CD4-positive, alpha-beta T cell (primary cell): ENCODE results near the gene LARGE1. TPM values are rescaled to one million over a fixed set of nuclear protein-coding genes. Genes with fewer than 3 reads are reported as not detected.

Source experiments
- ATAC-seq: fragments of 200-7000 bp; cut with Tn5 transposase; one replicate; pipeline ENCODE4 v1.10.0; 2022; ENCODE audit warnings: mild to moderate bottlenecking; ENCODE audit not compliant: poor library complexity
- CTCF ChIA-PET: fragments of 350-600 bp; sonication (Branson Sonifier 250); formaldehyde crosslinking; loops from one replicate; lab custom pipeline; 2021; ENCODE audit warnings: antibody characterized with exemption, inconsistent platforms; lab: Charles Lee
- POLR2A ChIA-PET: fragments of 350-600 bp; sonication (Branson Sonifier 250); formaldehyde crosslinking; loops from one replicate; lab custom pipeline; 2021; ENCODE audit warnings: antibody characterized with exemption, inconsistent platforms; lab: Charles Lee
- DNase-seq, 14 experiments: peaks; one replicate each; pipeline ENCODE4 v3.0.0-alpha.2; 2013 to 2020; ENCODE audit warnings: mixed read lengths in 2 of 14
- H3K27ac ChIP-seq, 2 donors: one replicate each; pipeline versions ENCODE4 v1.5.1 to v1.7.0; 2013; ENCODE audit warnings: low read length in 2 of 2, low read depth in 1 of 2, mild to moderate bottlenecking in 1 of 2
- H3K27me3 ChIP-seq, 2 experiments: 1 replicate in 1 of 2; 2 replicates in 1 of 2; pipeline versions ENCODE4 v1.6.1 to v1.7.0; 2013; ENCODE audit warnings: low read length in 2 of 2, control low read depth in 1 of 2, mild to moderate bottlenecking in 1 of 2, moderate library complexity in 1 of 2; ENCODE audit not compliant: insufficient read depth in 2 of 2, control insufficient read depth in 1 of 2
- H3K36me3 ChIP-seq: one replicate; pipeline ENCODE4 v1.6.1; 2013; ENCODE audit warnings: low read length, control low read depth; ENCODE audit not compliant: insufficient read depth
- H3K4me1 ChIP-seq: one replicate; pipeline ENCODE4 v1.6.1; 2013; ENCODE audit warnings: low read length, control low read depth; ENCODE audit not compliant: insufficient read depth
- H3K4me3 ChIP-seq: one replicate; pipeline ENCODE4 v1.5.1; 2013; ENCODE audit warnings: mild to moderate bottlenecking, low read length, moderate library complexity
- H3K9me3 ChIP-seq, 2 experiments: 1 replicate in 1 of 2; 2 replicates in 1 of 2; pipeline versions ENCODE4 v1.6.1 to v1.7.0; 2013; ENCODE audit warnings: low read length in 2 of 2, mild to moderate bottlenecking in 2 of 2, control low read depth in 1 of 2, moderate library complexity in 1 of 2; ENCODE audit not compliant: control insufficient read depth in 1 of 2, insufficient read depth in 1 of 2
- H3K27ac Mint-ChIP-seq: one replicate; pipeline ENCODE4 v1.8.0; 2020; ENCODE audit warnings: mixed read lengths
- H3K27me3 Mint-ChIP-seq: one replicate; pipeline ENCODE4 v1.8.0; 2021; ENCODE audit warnings: mixed read lengths
- H3K36me3 Mint-ChIP-seq: one replicate; pipeline ENCODE4 v1.8.0; 2021; ENCODE audit warnings: low read depth, mixed read lengths
- H3K4me1 Mint-ChIP-seq: one replicate; pipeline ENCODE4 v1.8.0; 2021; ENCODE audit warnings: low read depth, mixed read lengths
- H3K4me3 Mint-ChIP-seq: one replicate; pipeline ENCODE4 v1.8.0; 2020; ENCODE audit warnings: mild to moderate bottlenecking, mixed read lengths
- H3K9me3 Mint-ChIP-seq: one replicate; pipeline ENCODE4 v1.8.0; 2020; ENCODE audit warnings: mixed read lengths
- CTCF ChIP-seq: fragments of 200-600 bp; IDR thresholded peaks from one replicate; pipeline ENCODE4 v1.8.0; 2022; ENCODE audit warnings: antibody characterized with exemption, mild to moderate bottlenecking
- intact Hi-C, 2 experiments: fragments of 100-400 bp; cut with DNase I in 1 of 2; cut with micrococcal nuclease in 1 of 2; formaldehyde crosslinking; loops; one replicate each; pipeline versions ENCODE4 v1.15.1 to v1.9.0; 2023 to 2025; cut with DNase I, micrococcal nuclease
- total RNA-seq, 174 experiments: library from RNA in 2 of 174; stranded (reverse) in 2 of 174; gene quantifications; one replicate each; pipeline ENCODE4 v1.2.3 and lab custom pipeline; 2021 to 2026

Gene LARGE1
- total RNA-seq, 2 experiments from 2014 or later: 0.14 to 0.70 TPM

DNA sequence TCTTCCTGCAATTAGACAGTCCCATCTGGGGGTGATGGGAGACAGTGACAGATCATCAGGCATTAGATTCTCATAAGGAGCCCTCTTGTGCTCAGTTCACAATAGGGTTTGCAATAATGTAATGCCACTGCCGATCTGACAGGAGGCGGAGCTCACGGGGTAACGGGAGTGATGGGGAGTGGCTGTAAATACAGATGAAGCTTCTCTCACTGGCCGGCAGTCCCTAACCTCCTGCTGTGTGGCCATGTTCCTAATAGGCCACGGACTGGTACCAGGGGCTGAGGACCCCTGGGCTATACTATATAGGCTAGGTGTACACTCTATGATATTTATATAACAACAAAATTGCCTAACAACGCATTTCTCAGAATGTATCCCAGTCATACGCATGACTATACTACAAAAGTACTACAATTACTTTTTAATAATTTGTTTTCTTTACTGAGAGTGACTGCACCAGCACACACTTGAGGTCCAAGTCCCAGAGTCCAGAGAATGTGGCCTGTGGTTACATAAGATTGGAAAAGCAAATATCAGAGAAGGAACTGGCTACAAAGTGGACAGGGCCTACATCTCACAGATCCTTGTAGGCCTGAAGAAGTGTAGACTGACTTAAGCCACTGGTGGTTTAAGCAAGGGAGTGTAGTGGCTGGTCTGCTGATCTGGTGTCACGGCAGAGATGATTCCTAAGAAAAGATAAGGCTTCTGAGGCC is 200.0 kb downstream of the LARGE1 start:
- ChIA-PET POLR2A (no interaction called here), CTCF (no interaction called here)
- Histone ChIP-seq H3K4me1 (no peaks in the 10 kb centered on the region), H3K9me3 (peaks cover 0 to 16% of the 10 kb centered on the region in 2 experiments), H3K4me3 (no peak overlapping the region), H3K27ac (no peak overlapping the region), H3K36me3 (no peaks in the 10 kb centered on the region), H3K27me3 (no peaks in the 10 kb centered on the region)
- Mint-ChIP-seq H3K36me3 (no peaks in the 10 kb centered on the region), H3K4me1 (no peaks in the 10 kb centered on the region), H3K4me3 (no peak overlapping the region), H3K27ac (no peak overlapping the region), H3K9me3 (peaks cover 11% of the 10 kb centered on the region), H3K27me3 (no peaks in the 10 kb centered on the region)
- TF ChIP-seq CTCF: no peak
- DNase-seq: no peak
- ATAC-seq: no peak
- intact Hi-C loops: no loop called here

DNA sequence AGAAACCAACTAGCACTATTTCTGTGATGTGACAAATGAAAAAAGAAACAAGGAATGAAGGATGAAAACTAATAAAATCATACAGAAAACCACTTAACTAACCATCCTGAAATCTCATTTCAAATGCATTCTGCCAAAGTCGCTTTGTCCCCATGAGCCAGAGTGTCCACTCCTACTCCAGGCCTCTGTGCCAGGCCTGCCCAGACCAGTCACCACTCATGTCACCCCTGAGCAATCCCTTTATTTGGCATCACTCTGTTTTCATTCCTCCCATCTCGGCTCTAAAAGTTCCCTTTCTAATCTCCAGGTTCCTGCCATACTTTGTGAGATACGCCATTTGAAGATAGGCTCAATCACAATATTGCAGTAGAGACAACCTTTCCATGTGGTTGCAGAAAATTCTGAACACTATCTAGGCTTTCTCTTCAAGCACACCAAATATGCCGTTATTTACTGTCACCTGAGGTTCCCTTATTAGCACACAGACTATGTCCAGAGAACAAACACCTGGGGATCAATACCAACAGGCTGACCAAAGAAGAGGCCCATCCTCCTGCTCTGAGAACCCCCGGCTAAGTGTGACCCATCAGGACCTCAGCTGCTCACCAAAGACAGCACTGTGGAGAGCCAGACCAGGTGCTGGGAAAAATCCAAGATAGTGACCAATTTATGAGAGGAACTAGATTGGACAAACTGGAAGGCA is 202.4 kb downstream of the LARGE1 start:
- Mint-ChIP-seq H3K36me3 (no peaks in the 10 kb centered on the region), H3K4me3 (no peak overlapping the region), H3K9me3 (peaks cover 14% of the 10 kb centered on the region), H3K4me1 (no peaks in the 10 kb centered on the region), H3K27ac (no peak overlapping the region), H3K27me3 (no peaks in the 10 kb centered on the region)
- Histone ChIP-seq H3K36me3 (no peaks in the 10 kb centered on the region), H3K27ac (no peak overlapping the region), H3K27me3 (no peaks in the 10 kb centered on the region), H3K4me3 (no peak overlapping the region), H3K4me1 (no peaks in the 10 kb centered on the region), H3K9me3 (peaks cover 5 to 14% of the 10 kb centered on the region in 2 experiments)
- no peak for TF ChIP-seq CTCF
- ChIA-PET CTCF (no interaction called here), POLR2A (no interaction called here)
- DNase-seq: no peak
- intact Hi-C loops: no loop called here
- ATAC-seq: no peak

GRCh38 chr22:33715237-33715985 is 204.9 kb downstream of the LARGE1 start:
- no peaks in the 10 kb centered on the region for H3K27me3 ChIP-seq
- H3K4me1 ChIP-seq: no peaks in the 10 kb centered on the region
- no peak overlapping the region for H3K4me3 ChIP-seq
- Mint-ChIP-seq H3K27ac (no peak overlapping the region), H3K4me1 (no peaks in the 10 kb centered on the region), H3K9me3 (peaks cover 9% of the 10 kb centered on the region), H3K4me3 (no peak overlapping the region), H3K36me3 (no peaks in the 10 kb centered on the region), H3K27me3 (no peaks in the 10 kb centered on the region)
- ChIA-PET CTCF (no interaction called here), POLR2A (no interaction called here)
- no peak for ATAC-seq
- peaks cover 5 to 14% of the 10 kb centered on the region in 2 experiments for H3K9me3 ChIP-seq
- DNase-seq: no peak
- intact Hi-C loops: no loop called here
- H3K36me3 ChIP-seq: no peaks in the 10 kb centered on the region
- TF ChIP-seq CTCF: no peak
- H3K27ac ChIP-seq: no peak overlapping the region
